SK-N-SH (cell line): ENCODE results near the gene NOD2. TPM values are rescaled to one million over a fixed set of nuclear protein-coding genes. Genes with fewer than 3 reads are reported as not detected.

Experiments
- CTCF ChIA-PET: fragments of 300-600, 350-600 bp; formaldehyde crosslinking; extraction: SDS; loops from one replicate; lab custom pipeline; 2021; lab: Yijun Ruan, JAX
- POLR2A ChIA-PET: fragments of 350-600 bp; sonication (Branson Sonifier 250); formaldehyde crosslinking; extraction: SDS; loops from one replicate; lab custom pipeline; 2020; ENCODE audit warnings: antibody characterized with exemption, inconsistent platforms; lab: Yijun Ruan, JAX
- DNase-seq: peaks from one replicate; pipeline ENCODE4 v3.0.0; 2012
- H2AFZ ChIP-seq: fragments of 200-600 bp; sonication (generic); 2 replicates; pipeline ENCODE4 v1.8.1; 2016; ENCODE audit warnings: antibody characterized with exemption, mild to moderate bottlenecking, low read depth
- H3F3A ChIP-seq: fragments of 200-600 bp; sonication (generic); replicated peaks from 2 replicates; pipeline ENCODE3; 2016; ENCODE audit warnings: antibody characterized with exemption, mild to moderate bottlenecking; ENCODE audit not compliant: insufficient read depth
- H3K27ac ChIP-seq, 2 experiments: fragments of 200-500 bp in 1 of 2; fragments of 200-600 bp in 1 of 2; sonication (Bioruptor generic) in 1 of 2; sonication (generic), shearing (Covaris generic) in 1 of 2; 2 replicates each; pipeline versions ENCODE4 v1.5.1 to v1.6.1; 2014 to 2016; ENCODE audit warnings: low read depth in 2 of 2, inconsistent platforms in 1 of 2, low read length in 1 of 2, mild to moderate bottlenecking in 1 of 2, mixed read lengths in 1 of 2
- H3K27me3 ChIP-seq: fragments of 200-600 bp; sonication (generic), shearing (Covaris generic); 2 replicates; pipeline ENCODE4 v1.6.1; 2016; ENCODE audit warnings: mixed run types; ENCODE audit not compliant: insufficient read depth
- H3K36me3 ChIP-seq, 2 experiments: fragments of 200-500 bp in 1 of 2; fragments of 200-600 bp in 1 of 2; sonication (Bioruptor generic) in 1 of 2; sonication (generic) in 1 of 2; replicated peaks in 1 of 2; 2 replicates each; pipeline versions ENCODE3 to v1.5.1; 2014 to 2016; ENCODE audit warnings: low read length in 1 of 2, mild to moderate bottlenecking in 1 of 2; ENCODE audit not compliant: insufficient read depth in 2 of 2, control insufficient read depth in 1 of 2
- H3K4me1 ChIP-seq, 2 experiments: fragments of 200-500 bp in 1 of 2; fragments of 200-600 bp in 1 of 2; sonication (Bioruptor generic) in 1 of 2; sonication (generic), shearing (Covaris generic) in 1 of 2; 2 replicates each; pipeline versions ENCODE4 v1.5.1 to v1.6.1; 2014 to 2016; ENCODE audit warnings: low read depth in 1 of 2, low read length in 1 of 2, mixed run types in 1 of 2; ENCODE audit not compliant: insufficient read depth in 2 of 2, control insufficient read depth in 1 of 2
- H3K4me2 ChIP-seq: fragments of 200-600 bp; sonication (generic), shearing (Covaris generic); 2 replicates; pipeline ENCODE4 v1.6.1; 2017; ENCODE audit warnings: mixed run types
- H3K4me3 ChIP-seq, 2 experiments: fragments of 200-500 bp in 1 of 2; fragments of 200-600 bp in 1 of 2; sonication (Bioruptor generic) in 1 of 2; sonication (generic), shearing (Covaris generic) in 1 of 2; 2 replicates each; pipeline versions ENCODE4 v1.5.1 to v1.8.1; 2014 to 2016; ENCODE audit warnings: low read depth in 2 of 2, inconsistent platforms in 1 of 2, low read length in 1 of 2, mild to moderate bottlenecking in 1 of 2, mixed read lengths in 1 of 2, moderate library complexity in 1 of 2
- H3K79me2 ChIP-seq: fragments of 200-600 bp; sonication (generic); 2 replicates; pipeline ENCODE4 v1.8.1; 2017; ENCODE audit warnings: mild to moderate bottlenecking; ENCODE audit not compliant: insufficient read depth
- H3K9ac ChIP-seq: fragments of 200-600 bp; sonication (generic); 2 replicates; pipeline ENCODE4 v1.6.1; 2017; ENCODE audit warnings: mixed run types
- H3K9me2 ChIP-seq: fragments of 200-600 bp; sonication (generic); 2 replicates; pipeline ENCODE4 v1.6.1; 2017; ENCODE audit warnings: mixed run types
- H3K9me3 ChIP-seq: fragments of 200-600 bp; sonication (generic); 2 replicates; pipeline ENCODE4 v1.6.1; 2017; ENCODE audit warnings: mixed run types, mild to moderate bottlenecking, moderate library complexity
- H4K20me1 ChIP-seq: fragments of 200-600 bp; sonication (generic); 2 replicates; pipeline ENCODE4 v1.6.1; 2017; ENCODE audit warnings: mild to moderate bottlenecking, mixed run types; ENCODE audit not compliant: insufficient read depth
- CHD2 ChIP-seq: fragments of 150-350 bp; IDR thresholded peaks from 2 replicates; pipeline ENCODE4 v1.6.1; 2018; ENCODE audit warnings: low read length; ENCODE audit not compliant: partially characterized antibody
- ELF1 ChIP-seq: IDR thresholded peaks from 2 replicates; pipeline ENCODE4 v1.4.0; 2012
- EZH2phosphoT487 ChIP-seq: fragments of 200-600 bp; sonication (generic); IDR thresholded peaks from 2 replicates; pipeline ENCODE4 v1.6.1; 2017; ENCODE audit warnings: low read depth, mixed run types, mild to moderate bottlenecking, antibody characterized with exemption, moderate library complexity, borderline replicate concordance
- RCOR1 ChIP-seq: fragments of 150-350 bp; IDR thresholded peaks from 2 replicates; pipeline ENCODE4 v1.6.1; 2017; ENCODE audit warnings: antibody characterized with exemption, low read length
- RFX5 ChIP-seq: IDR thresholded peaks from 2 replicates; pipeline ENCODE4 v1.6.1; 2012; ENCODE audit warnings: mild to moderate bottlenecking, improper control_type of control experiment, low read length
- TCF12 ChIP-seq: IDR thresholded peaks from 2 replicates; pipeline ENCODE4 v1.4.0; 2012
- TEAD4 ChIP-seq: IDR thresholded peaks from 2 replicates; pipeline ENCODE4 v1.4.0; 2012; ENCODE audit warnings: mild to moderate bottlenecking, borderline replicate concordance; ENCODE audit not compliant: insufficient read depth
- YY1 ChIP-seq: IDR thresholded peaks from 2 replicates; pipeline ENCODE4 v1.4.0; 2012; ENCODE audit warnings: low read depth, mild to moderate bottlenecking
- WGBS: methylation state at CpG from one replicate; pipeline ENCODE4 v1.1.6; 2017; ENCODE audit warnings: low lambda C conversion rate; 5-methylcytosine and 5-hydroxymethylcytosine counted together
- polyA plus RNA-seq, 3 experiments: library from polyadenylated mRNA; depleted of rRNA; stranded (reverse); fragments of >200 nt; gene quantifications; 2 replicates each; pipeline ENCODE4 v1.2.3, GENCODE V29; 2012
- TF ChIP-seq, protein P1 (sequence below): IDR thresholded peaks from 2 replicates; pipeline ENCODE4 v1.4.0; 2012; ENCODE audit warnings: low read depth, borderline replicate concordance
- TF ChIP-seq, protein P2 (sequence below): IDR thresholded peaks from 2 replicates; pipeline ENCODE4 v1.6.1; 2012; ENCODE audit warnings: mild to moderate bottlenecking, low read depth, low read length, moderate library complexity

NOD2 gene
- polyA plus RNA-seq, 1 of the 3 experiments (the other 2 are of a cell fraction), result not detected

DNA sequence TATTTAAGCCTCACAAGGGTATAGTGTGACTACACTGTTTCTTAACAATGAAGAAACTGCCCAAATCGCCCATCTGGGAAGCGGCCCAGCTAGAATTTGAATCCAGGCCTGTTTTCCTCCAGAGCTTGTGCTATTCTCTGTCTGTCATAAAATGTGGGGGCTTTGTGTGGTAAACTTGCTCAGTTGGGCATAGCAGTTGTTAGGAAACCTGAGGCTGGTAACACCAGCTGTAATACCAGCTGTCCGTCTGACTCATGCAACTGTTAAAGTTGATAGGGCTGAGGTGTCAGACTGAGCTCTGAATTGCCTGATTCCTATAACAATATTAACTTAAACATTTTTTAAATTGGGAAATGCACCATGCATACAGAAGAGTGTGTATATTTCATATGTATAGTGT is 9.3 kb downstream of the NOD2 start:
- no peak overlapping the region for H3K9ac ChIP-seq

DNA sequence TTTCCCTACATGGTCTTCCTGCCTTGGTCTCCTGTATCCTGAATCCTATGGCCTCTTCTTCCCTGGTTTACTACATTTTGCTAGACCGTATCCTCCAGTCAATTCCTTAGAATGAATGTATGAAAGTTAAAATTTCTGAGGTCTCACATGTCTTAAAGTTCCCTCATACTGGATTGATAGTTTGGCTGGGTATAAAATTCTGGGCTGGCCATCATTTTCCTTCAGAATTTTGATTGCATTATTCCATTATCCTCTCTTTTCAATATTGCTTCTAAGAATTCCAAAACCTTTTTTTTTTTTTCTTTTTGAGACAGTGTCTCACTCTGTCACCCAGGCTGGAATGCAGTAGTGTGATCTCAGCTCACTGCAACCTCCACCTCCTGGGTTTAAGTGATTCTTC is 10.8 kb downstream of the NOD2 start:
- H3K36me3 ChIP-seq, result no peaks in the 10 kb centered on the region
- H3K4me1 ChIP-seq, result peaks cover 0 to 10% of the 10 kb centered on the region in 2 experiments; a peak in 1 of 4 replicates
- no peak overlapping the region for H3K4me3 ChIP-seq
- DNase-seq, result no peak
- CTCF ChIA-PET, result no interaction called here
- no peak overlapping the region for H3K9ac ChIP-seq
- H4K20me1 ChIP-seq, result no peaks in the 10 kb centered on the region
- no peak overlapping the region for H3K27ac ChIP-seq
- H3K9me3 ChIP-seq, result no peaks in the 10 kb centered on the region; the same call in 1 of the 2 replicates
- no peaks in the 10 kb centered on the region for H3K27me3 ChIP-seq
- H2AFZ ChIP-seq, result no peak overlapping the region
- H3K79me2 ChIP-seq, result no peaks in the 10 kb centered on the region
- no peaks in the 10 kb centered on the region for H3K9me2 ChIP-seq
- H3K4me2 ChIP-seq, result no peak overlapping the region
- 6% methylated on average over 1 of the region's 1 CpG for WGBS
- POLR2A ChIA-PET, result no interaction called here
- no peaks in the 10 kb centered on the region for H3F3A ChIP-seq
- TF ChIP-seq RCOR1 (no peak), RFX5 (no peak), ELF1 (no peak), TEAD4 (no peak), CHD2 (no peak), YY1 (no peak)
- TF ChIP-seq, protein P1, sequence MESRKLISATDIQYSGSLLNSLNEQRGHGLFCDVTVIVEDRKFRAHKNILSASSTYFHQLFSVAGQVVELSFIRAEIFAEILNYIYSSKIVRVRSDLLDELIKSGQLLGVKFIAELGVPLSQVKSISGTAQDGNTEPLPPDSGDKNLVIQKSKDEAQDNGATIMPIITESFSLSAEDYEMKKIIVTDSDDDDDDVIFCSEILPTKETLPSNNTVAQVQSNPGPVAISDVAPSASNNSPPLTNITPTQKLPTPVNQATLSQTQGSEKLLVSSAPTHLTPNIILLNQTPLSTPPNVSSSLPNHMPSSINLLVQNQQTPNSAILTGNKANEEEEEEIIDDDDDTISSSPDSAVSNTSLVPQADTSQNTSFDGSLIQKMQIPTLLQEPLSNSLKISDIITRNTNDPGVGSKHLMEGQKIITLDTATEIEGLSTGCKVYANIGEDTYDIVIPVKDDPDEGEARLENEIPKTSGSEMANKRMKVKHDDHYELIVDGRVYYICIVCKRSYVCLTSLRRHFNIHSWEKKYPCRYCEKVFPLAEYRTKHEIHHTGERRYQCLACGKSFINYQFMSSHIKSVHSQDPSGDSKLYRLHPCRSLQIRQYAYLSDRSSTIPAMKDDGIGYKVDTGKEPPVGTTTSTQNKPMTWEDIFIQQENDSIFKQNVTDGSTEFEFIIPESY, result no peak
- TF ChIP-seq, protein P2, sequence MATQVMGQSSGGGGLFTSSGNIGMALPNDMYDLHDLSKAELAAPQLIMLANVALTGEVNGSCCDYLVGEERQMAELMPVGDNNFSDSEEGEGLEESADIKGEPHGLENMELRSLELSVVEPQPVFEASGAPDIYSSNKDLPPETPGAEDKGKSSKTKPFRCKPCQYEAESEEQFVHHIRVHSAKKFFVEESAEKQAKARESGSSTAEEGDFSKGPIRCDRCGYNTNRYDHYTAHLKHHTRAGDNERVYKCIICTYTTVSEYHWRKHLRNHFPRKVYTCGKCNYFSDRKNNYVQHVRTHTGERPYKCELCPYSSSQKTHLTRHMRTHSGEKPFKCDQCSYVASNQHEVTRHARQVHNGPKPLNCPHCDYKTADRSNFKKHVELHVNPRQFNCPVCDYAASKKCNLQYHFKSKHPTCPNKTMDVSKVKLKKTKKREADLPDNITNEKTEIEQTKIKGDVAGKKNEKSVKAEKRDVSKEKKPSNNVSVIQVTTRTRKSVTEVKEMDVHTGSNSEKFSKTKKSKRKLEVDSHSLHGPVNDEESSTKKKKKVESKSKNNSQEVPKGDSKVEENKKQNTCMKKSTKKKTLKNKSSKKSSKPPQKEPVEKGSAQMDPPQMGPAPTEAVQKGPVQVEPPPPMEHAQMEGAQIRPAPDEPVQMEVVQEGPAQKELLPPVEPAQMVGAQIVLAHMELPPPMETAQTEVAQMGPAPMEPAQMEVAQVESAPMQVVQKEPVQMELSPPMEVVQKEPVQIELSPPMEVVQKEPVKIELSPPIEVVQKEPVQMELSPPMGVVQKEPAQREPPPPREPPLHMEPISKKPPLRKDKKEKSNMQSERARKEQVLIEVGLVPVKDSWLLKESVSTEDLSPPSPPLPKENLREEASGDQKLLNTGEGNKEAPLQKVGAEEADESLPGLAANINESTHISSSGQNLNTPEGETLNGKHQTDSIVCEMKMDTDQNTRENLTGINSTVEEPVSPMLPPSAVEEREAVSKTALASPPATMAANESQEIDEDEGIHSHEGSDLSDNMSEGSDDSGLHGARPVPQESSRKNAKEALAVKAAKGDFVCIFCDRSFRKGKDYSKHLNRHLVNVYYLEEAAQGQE, result no peak

More for the DNA sequence above, 9.3 kb downstream of the NOD2 start:
- POLR2A ChIA-PET, result no interaction called here
- TF ChIP-seq EZH2phosphoT487 (no peak), TCF12 (no peak)
- Histone ChIP-seq H3K9me3 (no peaks in the 10 kb centered on the region; the same call in 1 of the 2 replicates), H3K27me3 (no peaks in the 10 kb centered on the region), H3K79me2 (no peaks in the 10 kb centered on the region), H3K4me1 (no peaks in the 10 kb centered on the region; a peak in 1 of 4 replicates), H3K36me3 (no peaks in the 10 kb centered on the region), H3K9me2 (no peaks in the 10 kb centered on the region), H3K4me3 (no peak overlapping the region), H3F3A (no peaks in the 10 kb centered on the region), H3K27ac (no peak overlapping the region), H2AFZ (no peak overlapping the region), H4K20me1 (no peaks in the 10 kb centered on the region), H3K4me2 (no peak overlapping the region)
- CTCF ChIA-PET, result interaction anchor here (1.0 to 1.9 kb wide), 2 partner anchors 9 to 104 kb away, joined by 3 to 5 read pairs; no protein-coding TSS in a partner anchor
- DNase-seq, result no peak
- WGBS, result 70% methylated on average over 3 of the region's 3 CpGs
